ENCODE results near the gene KIRREL3. TPM values are rescaled to one million over a fixed set of nuclear protein-coding genes. Genes with fewer than 3 reads are reported as not detected.

Gene KIRREL3
- total and polyA plus RNA-seq, 2 of the 4 experiments (the other 2 are of a cell fraction), result 10.9 to 15.9 TPM

DNA sequence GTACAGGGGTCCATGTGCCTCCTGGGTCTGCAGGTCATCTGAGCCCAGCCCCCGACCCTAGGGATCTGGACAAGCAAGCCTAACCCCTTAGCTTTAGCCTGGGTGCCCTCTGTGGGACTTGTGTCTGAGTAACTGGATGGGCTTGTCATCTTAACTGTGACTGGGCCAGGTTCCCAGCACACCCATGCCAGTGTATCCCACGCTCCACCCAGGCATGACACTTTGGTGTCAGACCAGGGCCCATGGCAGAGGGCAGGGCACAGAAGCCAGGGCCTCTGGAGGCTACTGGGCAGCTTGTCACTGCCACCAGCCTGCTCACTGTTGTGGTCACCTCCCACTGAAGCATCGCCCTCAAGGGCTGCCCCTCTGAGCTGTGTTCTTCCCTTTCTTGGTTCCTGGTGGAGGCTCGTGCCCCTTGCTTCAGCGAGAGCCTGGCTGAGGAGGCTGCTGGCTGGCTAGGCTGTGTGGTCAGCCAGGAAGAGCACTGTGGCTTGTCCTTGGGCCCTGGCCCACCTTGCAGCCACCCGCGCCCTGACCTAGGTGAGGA, 564.3 kb downstream of the KIRREL3 start:
- ATAC-seq (ENCODE audit: low read depth) (no peak), DNase-seq (no peak)
- Histone ChIP-seq H2AK9ac (replicated peaks; ENCODE audit: low read depth, low read length, poor library complexity) (no peak overlapping the region), H3K4me1 (ENCODE audit: control insufficient read depth, insufficient read depth, low read length) (peaks cover 11% of the 10 kb centered on the region), H4K91ac (ENCODE audit: insufficient read depth, low read depth, low read length) (no peak overlapping the region), H2AK5ac (ENCODE audit: low read depth, low read length) (no peak overlapping the region), H3K14ac (replicated peaks; ENCODE audit: low read depth, low read length) (no peak overlapping the region), H3K9ac (ENCODE audit: low read depth, low read length) (no peak overlapping the region), H3K9me1 (ENCODE audit: insufficient read depth, low read length) (peaks cover 15% of the 10 kb centered on the region), H2BK120ac (ENCODE audit: low read depth, low read length) (no peak overlapping the region), H3K27ac (ENCODE audit: insufficient read depth, low read length) (no peak overlapping the region), H2BK15ac (ENCODE audit: low read depth, low read length) (no peak overlapping the region), H3K27me3 (ENCODE audit: control insufficient read depth, insufficient read depth, low read length) (no peaks in the 10 kb centered on the region), H3K9me3 (ENCODE audit: control insufficient read depth, insufficient read depth, low read length) (no peaks in the 10 kb centered on the region), H4K20me1 (ENCODE audit: insufficient read depth, low read length) (peaks cover 4% of the 10 kb centered on the region; the same call in 1 of the 2 replicates), H3K23ac (ENCODE audit: low read depth, low read length) (no peak overlapping the region), H3K56ac (ENCODE audit: extremely low read depth, insufficient read depth, low read length) (no peak overlapping the region), H2BK5ac (ENCODE audit: low read depth, low read length, poor library complexity, severe bottlenecking) (no peak overlapping the region), H3K79me1 (ENCODE audit: low read depth in 1 of 2, low read length in 2 of 2) (no peaks in the 10 kb centered on the region), H2AFZ (replicated peaks; ENCODE audit: low read length, poor library complexity) (no peak overlapping the region), H4K8ac (ENCODE audit: low read depth in 2 of 2, low read length in 2 of 2) (no peak overlapping the region), H2BK20ac (ENCODE audit: low read depth, low read length) (no peak overlapping the region), H3K36me3 (ENCODE audit: control insufficient read depth, insufficient read depth, low read length) (no peaks in the 10 kb centered on the region), H3K4me2 (ENCODE audit: low read depth, low read length) (no peak overlapping the region), H4K5ac (ENCODE audit: low read depth, low read length) (no peak overlapping the region), H3K4me3 (ENCODE audit: insufficient read depth, low read depth, low read length) (no peak overlapping the region), H3K18ac (ENCODE audit: low read depth, low read length) (no peak overlapping the region), H3K4ac (ENCODE audit: low read depth, low read length) (no peak overlapping the region)
- dilution Hi-C loops (cut with HindIII; ENCODE audit: low sequenced_read_pairs, unreplicated experiment), result no loop called here
- in situ Hi-C loops (cut with MboI; ENCODE audit: low sequenced_read_pairs), result loop anchor here (5.0 to 25.0 kb wide), 3 partner anchors 551 to 1601 kb away; no protein-coding TSS in a partner anchor
- TF ChIP-seq MAFK (IDR thresholded peaks at IDR 0.05; ENCODE audit: low read depth, low read length) (no peak), FOS (IDR thresholded peaks at IDR 0.05; ENCODE audit: low read depth, low read length) (no peak), MAZ (IDR thresholded peaks at IDR 0.05; ENCODE audit: borderline replicate concordance, low read depth, low read length) (no peak), SMC3 (IDR thresholded peaks at IDR 0.05; ENCODE audit: low read depth, low read length) (no peak), MXI1 (IDR thresholded peaks at IDR 0.05; ENCODE audit: borderline replicate concordance, low read depth, low read length) (no peak), POLR2A (IDR thresholded peaks at IDR 0.05; ENCODE audit: low read depth, low read length) (no peak), RFX5 (IDR thresholded peaks at IDR 0.05; ENCODE audit: low read depth, low read length) (no peak), CHD1 (IDR thresholded peaks at IDR 0.05; ENCODE audit: low read depth, low read length) (no peak), USF2 (IDR thresholded peaks at IDR 0.05; ENCODE audit: low read depth, low read length) (no peak), NFE2L2 (IDR thresholded peaks at IDR 0.05; ENCODE audit: low read depth, low read length) (no peak), RAD21 (IDR thresholded peaks at IDR 0.05; ENCODE audit: low read length) (no peak), BHLHE40 (IDR thresholded peaks at IDR 0.05; ENCODE audit: low read depth, low read length) (no peak), CEBPB (IDR thresholded peaks at IDR 0.05; ENCODE audit: low read depth, low read length) (no peak), RCOR1 (IDR thresholded peaks at IDR 0.05; ENCODE audit: insufficient replicate concordance, low read length) (no peak)
- TF ChIP-seq, protein P1, sequence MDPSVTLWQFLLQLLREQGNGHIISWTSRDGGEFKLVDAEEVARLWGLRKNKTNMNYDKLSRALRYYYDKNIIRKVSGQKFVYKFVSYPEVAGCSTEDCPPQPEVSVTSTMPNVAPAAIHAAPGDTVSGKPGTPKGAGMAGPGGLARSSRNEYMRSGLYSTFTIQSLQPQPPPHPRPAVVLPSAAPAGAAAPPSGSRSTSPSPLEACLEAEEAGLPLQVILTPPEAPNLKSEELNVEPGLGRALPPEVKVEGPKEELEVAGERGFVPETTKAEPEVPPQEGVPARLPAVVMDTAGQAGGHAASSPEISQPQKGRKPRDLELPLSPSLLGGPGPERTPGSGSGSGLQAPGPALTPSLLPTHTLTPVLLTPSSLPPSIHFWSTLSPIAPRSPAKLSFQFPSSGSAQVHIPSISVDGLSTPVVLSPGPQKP (IDR thresholded peaks at IDR 0.05; ENCODE audit: borderline replicate concordance, low read depth, low read length), result no peak
- TF ChIP-seq, protein P2, sequence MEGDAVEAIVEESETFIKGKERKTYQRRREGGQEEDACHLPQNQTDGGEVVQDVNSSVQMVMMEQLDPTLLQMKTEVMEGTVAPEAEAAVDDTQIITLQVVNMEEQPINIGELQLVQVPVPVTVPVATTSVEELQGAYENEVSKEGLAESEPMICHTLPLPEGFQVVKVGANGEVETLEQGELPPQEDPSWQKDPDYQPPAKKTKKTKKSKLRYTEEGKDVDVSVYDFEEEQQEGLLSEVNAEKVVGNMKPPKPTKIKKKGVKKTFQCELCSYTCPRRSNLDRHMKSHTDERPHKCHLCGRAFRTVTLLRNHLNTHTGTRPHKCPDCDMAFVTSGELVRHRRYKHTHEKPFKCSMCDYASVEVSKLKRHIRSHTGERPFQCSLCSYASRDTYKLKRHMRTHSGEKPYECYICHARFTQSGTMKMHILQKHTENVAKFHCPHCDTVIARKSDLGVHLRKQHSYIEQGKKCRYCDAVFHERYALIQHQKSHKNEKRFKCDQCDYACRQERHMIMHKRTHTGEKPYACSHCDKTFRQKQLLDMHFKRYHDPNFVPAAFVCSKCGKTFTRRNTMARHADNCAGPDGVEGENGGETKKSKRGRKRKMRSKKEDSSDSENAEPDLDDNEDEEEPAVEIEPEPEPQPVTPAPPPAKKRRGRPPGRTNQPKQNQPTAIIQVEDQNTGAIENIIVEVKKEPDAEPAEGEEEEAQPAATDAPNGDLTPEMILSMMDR (conservative IDR thresholded peaks at IDR 0.05; ENCODE audit: low read depth, low read length), result no peak
- CTCF ChIA-PET, result interaction anchor here (1.5 kb wide), 1 partner anchor 44 kb away, joined by 3 read pairs; no protein-coding TSS in a partner anchor
- 100% methylated on average over 2 of the region's 7 CpGs; no CpG with 5 or more reads in 1 of the 2 experiments for WGBS, 2 experiments (ENCODE audit: extremely low coverage in 2 of 2, insufficient read length in 1 of 2)
- POLR2A ChIA-PET (ENCODE audit: unreplicated experiment), result no interaction called here
- intact Hi-C loops (cut with micrococcal nuclease), result no loop called here
- no TSS peak for BruUV-seq (replicated peaks)

Data from IMR-90 (cell line).